IMR-90 (cell line): ENCODE measurements around the gene TTC24. TPM values are rescaled to one million over a fixed set of nuclear protein-coding genes. Genes with fewer than 3 reads are reported as not detected.
A peak's percentile ranks its signal among the peaks of the same experiment; 100 is the strongest.

ENCODE experiments used
- ATAC-seq: fragments of 200-7000 bp; cut with Tn5 transposase; 2 replicates; pipeline ENCODE4 v1.9.1; 2020; ENCODE audit warnings: low read depth, mild to moderate bottlenecking, moderate library complexity
- BruUV-seq: library from RNA; stranded (reverse); fragments of 400-500 nt; replicated peaks from 2 replicates; lab custom pipeline; 2021; lab: Mats Ljungman, UMichigan
- CTCF ChIA-PET: fragments of 300-600 bp; formaldehyde crosslinking; extraction: SDS; loops from one replicate; lab custom pipeline; 2021; ENCODE audit warnings: antibody characterized with exemption; lab: Yijun Ruan, JAX
- POLR2A ChIA-PET: fragments of 300-600 bp; sonication (Branson Sonifier 250); formaldehyde crosslinking; loops from one replicate; lab custom pipeline; 2022; ENCODE audit warnings: antibody characterized with exemption; ENCODE audit not compliant: unreplicated experiment; lab: Charles Lee
- DNase-seq: peaks from one replicate; pipeline ENCODE4 v3.0.0; 2013
- H2AFZ ChIP-seq: replicated peaks from 2 replicates; pipeline ENCODE3; 2013; ENCODE audit warnings: low read length, mild to moderate bottlenecking; ENCODE audit not compliant: poor library complexity
- H2AK5ac ChIP-seq: 2 replicates; pipeline ENCODE4 v1.6.1; 2013; ENCODE audit warnings: low read depth, low read length, inconsistent platforms
- H2AK9ac ChIP-seq: replicated peaks from 2 replicates; pipeline ENCODE3; 2013; ENCODE audit warnings: mild to moderate bottlenecking, low read depth, low read length, moderate library complexity; ENCODE audit not compliant: poor library complexity
- H2BK120ac ChIP-seq: 2 replicates; pipeline ENCODE4 v1.6.1; 2013; ENCODE audit warnings: low read depth, low read length, inconsistent platforms
- H2BK15ac ChIP-seq: 3 replicates; pipeline ENCODE4 v1.6.1; 2013; ENCODE audit warnings: low read depth, low read length, inconsistent platforms
- H2BK20ac ChIP-seq: 2 replicates; pipeline ENCODE4 v1.6.1; 2013; ENCODE audit warnings: low read depth, mild to moderate bottlenecking, inconsistent platforms, low read length, moderate library complexity
- H2BK5ac ChIP-seq: 2 replicates; pipeline ENCODE4 v1.6.1; 2013; ENCODE audit warnings: mild to moderate bottlenecking, low read depth, low read length, inconsistent platforms; ENCODE audit not compliant: poor library complexity, severe bottlenecking
- H3K14ac ChIP-seq: replicated peaks from 2 replicates; pipeline ENCODE4 v1.6.1; 2013; ENCODE audit warnings: low read depth, low read length, inconsistent platforms
- H3K18ac ChIP-seq: 2 replicates; pipeline ENCODE4 v1.6.1; 2013; ENCODE audit warnings: low read depth, low read length, control low read depth
- H3K23ac ChIP-seq: 2 replicates; pipeline ENCODE4 v1.6.1; 2013; ENCODE audit warnings: low read depth, low read length, inconsistent platforms
- H3K27ac ChIP-seq: 2 replicates; pipeline ENCODE4 v1.5.1; 2013; ENCODE audit warnings: mild to moderate bottlenecking, control low read depth, low read length; ENCODE audit not compliant: insufficient read depth
- H3K27me3 ChIP-seq: 2 replicates; pipeline ENCODE4 v1.6.1; 2013; ENCODE audit warnings: low read length; ENCODE audit not compliant: control insufficient read depth, insufficient read depth
- H3K36me3 ChIP-seq: 2 replicates; pipeline ENCODE4 v1.6.1; 2013; ENCODE audit warnings: low read length, mixed read lengths; ENCODE audit not compliant: control insufficient read depth, insufficient read depth
- H3K4ac ChIP-seq: 2 replicates; pipeline ENCODE4 v1.6.1; 2013; ENCODE audit warnings: low read depth, low read length, inconsistent platforms
- H3K4me1 ChIP-seq: 2 replicates; pipeline ENCODE4 v1.6.1; 2013; ENCODE audit warnings: low read length, mixed read lengths; ENCODE audit not compliant: control insufficient read depth, insufficient read depth
- H3K4me2 ChIP-seq: 2 replicates; pipeline ENCODE4 v1.6.1; 2013; ENCODE audit warnings: low read depth, mild to moderate bottlenecking, control low read depth, low read length, moderate library complexity
- H3K4me3 ChIP-seq: 2 replicates; pipeline ENCODE4 v1.5.1; 2013; ENCODE audit warnings: low read depth, mild to moderate bottlenecking, control low read depth, low read length, moderate library complexity; ENCODE audit not compliant: insufficient read depth
- H3K56ac ChIP-seq: 2 replicates; pipeline ENCODE4 v1.6.1; 2013; ENCODE audit warnings: low read length, inconsistent platforms; ENCODE audit not compliant: insufficient read depth; ENCODE audit errors: extremely low read depth
- H3K79me1 ChIP-seq, 2 experiments: 2 replicates each; pipeline ENCODE4 v1.6.1; 2013; ENCODE audit warnings: low read length in 2 of 2, inconsistent platforms in 1 of 2, low read depth in 1 of 2
- H3K9ac ChIP-seq: 2 replicates; pipeline ENCODE4 v1.6.1; 2013; ENCODE audit warnings: low read depth, low read length, control low read depth
- H3K9me1 ChIP-seq: 2 replicates; pipeline ENCODE4 v1.6.1; 2013; ENCODE audit warnings: low read length, inconsistent platforms; ENCODE audit not compliant: insufficient read depth
- H3K9me3 ChIP-seq: 2 replicates; pipeline ENCODE4 v1.6.1; 2013; ENCODE audit warnings: low read length; ENCODE audit not compliant: control insufficient read depth, insufficient read depth
- H4K20me1 ChIP-seq: 2 replicates; pipeline ENCODE4 v1.6.1; 2013; ENCODE audit warnings: low read length, inconsistent platforms; ENCODE audit not compliant: insufficient read depth
- H4K5ac ChIP-seq: 2 replicates; pipeline ENCODE4 v1.6.1; 2013; ENCODE audit warnings: mild to moderate bottlenecking, low read depth, low read length, control low read depth
- H4K8ac ChIP-seq, 2 experiments: 2 replicates each; pipeline ENCODE4 v1.6.1; 2013; ENCODE audit warnings: low read depth in 2 of 2, low read length in 2 of 2, control low read depth in 1 of 2, inconsistent platforms in 1 of 2
- H4K91ac ChIP-seq: 2 replicates; pipeline ENCODE4 v1.6.1; 2013; ENCODE audit warnings: low read depth, low read length, inconsistent platforms; ENCODE audit not compliant: insufficient read depth
- BHLHE40 ChIP-seq: fragments of 150-350 bp; IDR thresholded peaks from 2 replicates; pipeline ENCODE4 v1.6.1; 2016; ENCODE audit warnings: mild to moderate bottlenecking, low read depth, low read length
- CEBPB ChIP-seq: IDR thresholded peaks from 2 replicates; pipeline ENCODE4 v1.6.1; 2012; ENCODE audit warnings: low read depth, low read length, improper control_type of control experiment
- CHD1 ChIP-seq: IDR thresholded peaks from 2 replicates; pipeline ENCODE4 v1.6.1; 2012; ENCODE audit warnings: low read depth, low read length, improper control_type of control experiment
- CTCF ChIP-seq: conservative IDR thresholded peaks from 2 replicates; pipeline ENCODE4 v1.5.1; 2012; ENCODE audit warnings: mild to moderate bottlenecking, low read depth, low read length, improper control_type of control experiment
- ELK1 ChIP-seq: fragments of 150-350 bp; IDR thresholded peaks from 2 replicates; pipeline ENCODE4 v1.6.1; 2016; ENCODE audit warnings: low read depth, mild to moderate bottlenecking, low read length, moderate library complexity, borderline replicate concordance
- FOS ChIP-seq: fragments of 150-350 bp; IDR thresholded peaks from 2 replicates; pipeline ENCODE4 v1.6.1; 2016; ENCODE audit warnings: low read depth, low read length
- MAFK ChIP-seq: IDR thresholded peaks from 2 replicates; pipeline ENCODE4 v1.6.1; 2012; ENCODE audit warnings: low read depth, low read length, improper control_type of control experiment
- MAZ ChIP-seq: IDR thresholded peaks from 2 replicates; pipeline ENCODE4 v1.6.1; 2012; ENCODE audit warnings: low read depth, mild to moderate bottlenecking, low read length, improper control_type of control experiment, moderate library complexity, borderline replicate concordance
- RAD21 ChIP-seq: IDR thresholded peaks from 2 replicates; pipeline ENCODE4 v1.6.1; 2012; ENCODE audit warnings: low read length, improper control_type of control experiment
- RFX5 ChIP-seq: IDR thresholded peaks from 2 replicates; pipeline ENCODE4 v1.8.0; 2012; ENCODE audit warnings: low read depth, mild to moderate bottlenecking, low read length, moderate library complexity
- SMC3 ChIP-seq: fragments of 150-350 bp; IDR thresholded peaks from 2 replicates; pipeline ENCODE4 v1.6.1; 2016; ENCODE audit warnings: low read depth, mild to moderate bottlenecking, antibody characterized with exemption, low read length, moderate library complexity
- USF2 ChIP-seq: fragments of 150-350 bp; IDR thresholded peaks from 2 replicates; pipeline ENCODE4 v1.6.1; 2017; ENCODE audit warnings: mild to moderate bottlenecking, antibody characterized with exemption, low read length, low read depth
- WGBS, 2 experiments: methylation state at CpG; one replicate each; pipeline versions ENCODE4 v1.1.5 to v1.1.7; 2013; ENCODE audit warnings: missing lambda C conversion rate in 2 of 2; ENCODE audit not compliant: insufficient read length in 1 of 2; ENCODE audit errors: extremely low coverage in 2 of 2; 5-methylcytosine and 5-hydroxymethylcytosine counted together
- dilution Hi-C: fragments of 300-500 bp; cut with HindIII; formaldehyde crosslinking; loops from one replicate; pipeline ENCODE4 v1.14.3; 2018; ENCODE audit warnings: low sequenced_read_pairs; ENCODE audit not compliant: unreplicated experiment
- in situ Hi-C: fragments of 300-500 bp; cut with MboI; formaldehyde crosslinking; loops from 3 replicates; pipeline ENCODE4 v1.14.3; 2019; ENCODE audit warnings: low sequenced_read_pairs, inconsistent platforms, mixed read lengths
- intact Hi-C: fragments of 100-400 bp; cut with micrococcal nuclease; formaldehyde crosslinking; loops from 2 replicates; pipeline ENCODE4 v1.10.0; 2022
- polyA plus RNA-seq, 3 experiments: library from polyadenylated mRNA; depleted of rRNA; stranded (reverse); fragments of >200 nt; gene quantifications; 2 replicates each; pipeline ENCODE4 v1.2.3, GENCODE V29; 2012; ENCODE audit warnings: low replicate concordance in 1 of 3
- total RNA-seq: library from RNA; depleted of rRNA; stranded (reverse); fragments of >200 nt; gene quantifications from 2 replicates; pipeline ENCODE4 v1.2.3, GENCODE V29; 2012

TTC24 gene
- total and polyA plus RNA-seq, 2 of the 4 experiments (the other 2 are of a cell fraction), result not detected

GRCh38 chr1:156551066-156551643 lies 28.4 kb upstream of the TTC24 start:
- no peak overlapping the region for H3K4ac ChIP-seq
- H3K9me1 ChIP-seq, result peaks cover 13% of the 10 kb centered on the region
- no peak overlapping the region for H3K9ac ChIP-seq
- H2AFZ ChIP-seq, result peak overlapping the region; percentile 32
- no TSS peak for BruUV-seq
- no peak overlapping the region for H4K91ac ChIP-seq
- TF ChIP-seq BHLHE40 (no peak), RFX5 (no peak), CTCF (no peak), CHD1 (no peak), FOS (no peak), USF2 (no peak), ELK1 (no peak), MAZ (no peak), RAD21 (no peak), SMC3 (no peak), CEBPB (no peak), MAFK (no peak)
- intact Hi-C loops (no loop called here), in situ Hi-C loops (no loop called here), dilution Hi-C loops (no loop called here)
- CTCF ChIA-PET, result no interaction called here
- H3K27ac ChIP-seq, result no peak overlapping the region
- H3K36me3 ChIP-seq, result peaks cover 13% of the 10 kb centered on the region
- no peak overlapping the region for H3K23ac ChIP-seq
- H3K4me3 ChIP-seq, result no peak overlapping the region
- no CpG with 5 or more reads among the region's 3 CpGs for WGBS, 2 experiments
- H3K14ac ChIP-seq, result no peak overlapping the region
- no peak overlapping the region for H3K4me2 ChIP-seq
- no peak overlapping the region for H2BK5ac ChIP-seq
- H2BK120ac ChIP-seq, result no peak overlapping the region
- no peak overlapping the region for H2BK15ac ChIP-seq
- H3K79me1 ChIP-seq, result peaks cover 0 to 22% of the 10 kb centered on the region in 2 experiments; a peak in 3 of 4 replicates
- no peak overlapping the region for H2AK9ac ChIP-seq
- H4K5ac ChIP-seq, result no peak overlapping the region
- ATAC-seq, result no peak
- POLR2A ChIA-PET, result no interaction called here
- no peak overlapping the region for H3K18ac ChIP-seq
- no peak overlapping the region for H3K56ac ChIP-seq
- no peaks in the 10 kb centered on the region for H3K9me3 ChIP-seq
- H3K4me1 ChIP-seq, result no peaks in the 10 kb centered on the region
- DNase-seq, result no peak
- H2BK20ac ChIP-seq, result no peak overlapping the region
- no peak overlapping the region for H4K8ac ChIP-seq
- H4K20me1 ChIP-seq, result no peaks in the 10 kb centered on the region
- H3K27me3 ChIP-seq, result no peaks in the 10 kb centered on the region
- H2AK5ac ChIP-seq, result no peak overlapping the region
